C4-2B (cell line): ENCODE results near the gene SH3GLB2.

Experiments
- H3K27ac ChIP-seq: fragments of 450-650 bp; 2 replicates; pipeline ENCODE4 v1.5.1; 2017
- ZFX ChIP-seq: fragments of 450-650 bp; IDR thresholded peaks from 2 replicates; pipeline ENCODE4 v1.6.1; 2017
- TF ChIP-seq, protein P1 (sequence below): fragments of 450-650 bp; conservative IDR thresholded peaks from 2 replicates; pipeline ENCODE4 v1.5.1; 2017; ENCODE audit warnings: mild to moderate bottlenecking

The SH3GLB2 gene

DNA sequence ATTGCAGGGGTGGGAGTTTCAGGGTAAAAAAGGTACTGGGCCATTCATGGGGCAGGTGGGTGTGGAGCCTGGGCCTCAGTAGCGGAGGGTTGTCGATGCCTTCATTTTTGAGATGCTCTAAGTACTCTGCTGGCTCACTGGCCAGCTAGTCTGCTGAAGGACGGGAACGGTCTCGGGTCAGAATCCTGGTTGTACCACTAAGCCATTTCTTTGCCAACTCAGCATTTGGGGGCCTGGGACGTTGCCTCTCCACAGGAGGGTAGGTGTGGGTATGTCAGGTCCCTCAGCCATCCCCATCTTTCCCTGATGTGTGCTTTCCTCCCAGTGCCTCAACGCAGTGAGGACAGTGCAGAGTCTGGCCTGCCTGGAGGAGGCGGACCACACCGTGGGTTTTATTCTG is 25.1 kb downstream of the SH3GLB2 start:
- TF ChIP-seq, protein P1, sequence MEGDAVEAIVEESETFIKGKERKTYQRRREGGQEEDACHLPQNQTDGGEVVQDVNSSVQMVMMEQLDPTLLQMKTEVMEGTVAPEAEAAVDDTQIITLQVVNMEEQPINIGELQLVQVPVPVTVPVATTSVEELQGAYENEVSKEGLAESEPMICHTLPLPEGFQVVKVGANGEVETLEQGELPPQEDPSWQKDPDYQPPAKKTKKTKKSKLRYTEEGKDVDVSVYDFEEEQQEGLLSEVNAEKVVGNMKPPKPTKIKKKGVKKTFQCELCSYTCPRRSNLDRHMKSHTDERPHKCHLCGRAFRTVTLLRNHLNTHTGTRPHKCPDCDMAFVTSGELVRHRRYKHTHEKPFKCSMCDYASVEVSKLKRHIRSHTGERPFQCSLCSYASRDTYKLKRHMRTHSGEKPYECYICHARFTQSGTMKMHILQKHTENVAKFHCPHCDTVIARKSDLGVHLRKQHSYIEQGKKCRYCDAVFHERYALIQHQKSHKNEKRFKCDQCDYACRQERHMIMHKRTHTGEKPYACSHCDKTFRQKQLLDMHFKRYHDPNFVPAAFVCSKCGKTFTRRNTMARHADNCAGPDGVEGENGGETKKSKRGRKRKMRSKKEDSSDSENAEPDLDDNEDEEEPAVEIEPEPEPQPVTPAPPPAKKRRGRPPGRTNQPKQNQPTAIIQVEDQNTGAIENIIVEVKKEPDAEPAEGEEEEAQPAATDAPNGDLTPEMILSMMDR = no peak
- TF ChIP-seq ZFX = no peak
- H3K27ac ChIP-seq = no peak overlapping the region

GRCh38 chr9:129001504-129002325 is 26.4 kb downstream of the SH3GLB2 start:
- TF ChIP-seq, protein P1 = no peak
- H3K27ac ChIP-seq = no peak overlapping the region

DNA sequence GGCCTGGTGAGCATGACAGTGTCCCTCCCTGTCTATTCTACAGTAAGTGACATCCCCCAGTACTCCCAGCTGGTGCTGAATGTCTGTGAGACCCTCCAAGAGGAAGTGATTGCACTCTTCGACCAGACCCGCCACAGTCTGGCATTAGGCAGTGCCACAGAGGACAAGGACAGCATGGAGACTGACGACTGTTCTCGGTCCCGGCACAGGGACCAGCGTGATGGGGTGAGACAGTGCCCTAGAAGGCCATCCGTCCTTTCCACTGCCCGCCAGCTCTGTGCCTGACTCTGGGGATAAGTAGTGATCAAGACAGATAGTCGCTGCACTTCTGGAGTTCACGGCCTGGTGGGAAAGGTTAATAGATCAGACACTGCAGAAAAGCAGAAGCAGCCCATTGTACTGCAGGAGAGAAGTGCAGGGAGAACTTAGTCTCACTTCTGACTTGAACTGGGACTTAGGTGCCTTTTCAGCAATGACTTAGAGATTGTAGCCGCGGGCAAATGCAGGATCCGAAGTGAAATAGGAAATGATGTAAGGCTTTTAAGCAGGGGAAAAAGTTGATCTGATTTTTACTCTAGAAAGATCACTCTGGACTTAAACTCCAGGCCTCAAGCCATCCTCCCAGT is 28.4 kb downstream of the SH3GLB2 start:
- TF ChIP-seq, protein P1 = no peak
- TF ChIP-seq ZFX = no peak
- no peak overlapping the region for H3K27ac ChIP-seq

DNA sequence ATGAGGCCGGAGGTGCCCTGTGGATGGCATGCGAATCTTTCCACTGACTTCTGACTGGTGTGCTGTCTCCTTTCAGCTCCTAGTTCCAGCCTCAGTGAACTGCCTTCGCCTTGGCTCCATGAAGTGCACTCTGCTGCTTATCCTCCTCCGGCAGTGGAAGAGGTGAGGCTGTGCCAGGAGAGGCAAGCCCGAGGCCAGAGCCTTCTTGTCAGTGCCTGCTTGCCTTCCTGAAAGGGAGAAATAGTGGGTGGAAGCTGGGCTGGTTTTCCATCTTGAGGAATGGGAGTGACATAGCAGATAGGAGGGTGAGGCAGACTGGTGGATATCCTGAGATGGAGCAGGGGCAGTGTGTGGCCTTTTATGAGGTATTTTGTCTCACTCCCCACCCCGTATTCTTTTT is 29.7 kb downstream of the SH3GLB2 start:
- TF ChIP-seq, protein P1 = no peak
- TF ChIP-seq ZFX = no peak
- H3K27ac ChIP-seq = no peak overlapping the region

GRCh38 chr9:128995791-128996190 is 32.3 kb downstream of the SH3GLB2 start:
- H3K27ac ChIP-seq = no peak overlapping the region
- no peak for TF ChIP-seq ZFX
- TF ChIP-seq, protein P1 = no peak

- TF ChIP-seq, protein P1 = no peak; the same call in 1 of the 2 replicates
- TF ChIP-seq ZFX = no peak
- H3K27ac ChIP-seq = no peak overlapping the region
Measured at GRCh38 chr9:128992995-128993394, 35.1 kb downstream of the SH3GLB2 start.

DNA sequence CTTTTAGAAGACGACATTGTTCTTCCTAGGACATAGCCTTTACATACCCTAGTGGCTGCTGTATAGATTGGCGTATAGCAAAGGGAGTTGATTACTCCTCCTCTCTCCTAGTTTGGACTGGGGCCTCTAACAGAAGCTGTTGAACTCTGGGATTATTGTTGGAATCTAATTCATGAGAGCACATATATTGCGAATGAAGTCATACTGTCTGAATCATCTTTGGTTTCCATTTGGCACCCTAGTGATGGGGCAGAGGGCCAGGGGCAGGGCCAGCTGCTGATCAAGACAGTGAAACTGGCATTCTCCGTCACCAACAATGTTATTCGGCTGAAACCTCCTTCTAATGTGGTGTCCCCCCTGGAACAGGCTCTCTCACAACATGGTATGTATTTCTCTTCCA is 40.3 kb downstream of the SH3GLB2 start:
- TF ChIP-seq, protein P1 = no peak
- TF ChIP-seq ZFX = no peak
- H3K27ac ChIP-seq = no peak overlapping the region
